Loucy (cell line): ENCODE data around the gene DUSP14.

Experiments
- H2AFZ ChIP-seq: fragments of 200-600 bp; sonication (generic); 2 replicates; pipeline ENCODE4 v1.6.0; 2016; ENCODE audit warnings: antibody characterized with exemption, mild to moderate bottlenecking, low read length, moderate library complexity
- H3F3A ChIP-seq: fragments of 200-600 bp; 2 replicates; pipeline ENCODE4 v1.6.0; 2016; ENCODE audit warnings: antibody characterized with exemption, low read depth, mild to moderate bottlenecking
- H3K27me3 ChIP-seq: fragments of 200-600 bp; sonication (generic); 2 replicates; pipeline ENCODE4 v1.6.1; 2014; ENCODE audit warnings: low read length, mild to moderate bottlenecking; ENCODE audit not compliant: insufficient read depth, poor library complexity, severe bottlenecking
- H3K36me3 ChIP-seq: fragments of 200-600 bp; sonication (generic); 2 replicates; pipeline ENCODE4 v1.6.1; 2016; ENCODE audit warnings: low read length; ENCODE audit not compliant: insufficient read depth
- H3K4me1 ChIP-seq: fragments of 200-600 bp; sonication (generic); 2 replicates; pipeline ENCODE4 v1.5.1; 2014; ENCODE audit warnings: low read length, mild to moderate bottlenecking; ENCODE audit not compliant: insufficient read depth, poor library complexity, severe bottlenecking
- H3K4me2 ChIP-seq: fragments of 200-600 bp; sonication (generic); 2 replicates; pipeline ENCODE4 v1.6.0; 2014; ENCODE audit warnings: antibody characterized with exemption, low read length, low read depth, mild to moderate bottlenecking; ENCODE audit not compliant: poor library complexity, severe bottlenecking
- H3K4me3 ChIP-seq: fragments of 200-600 bp; sonication (generic); 2 replicates; pipeline ENCODE4 v1.5.1; 2014; ENCODE audit warnings: low read length, mild to moderate bottlenecking, mixed read lengths; ENCODE audit not compliant: poor library complexity, severe bottlenecking
- H3K79me2 ChIP-seq: fragments of 200-600 bp; sonication (generic); 2 replicates; pipeline ENCODE4 v1.6.1; 2014; ENCODE audit warnings: low read length; ENCODE audit not compliant: insufficient read depth
- H3K9ac ChIP-seq: fragments of 200-600 bp; sonication (generic); 2 replicates; pipeline ENCODE4 v1.6.0; 2014; ENCODE audit warnings: mild to moderate bottlenecking, low read depth, low read length, moderate library complexity; ENCODE audit not compliant: poor library complexity, severe bottlenecking
- H3K9me2 ChIP-seq: fragments of 200-600 bp; sonication (generic); replicated peaks from 2 replicates; pipeline ENCODE4 v1.6.1; 2016; ENCODE audit warnings: low read depth, low read length, mixed read lengths
- H3K9me3 ChIP-seq: fragments of 200-600 bp; sonication (generic); 2 replicates; pipeline ENCODE4 v1.6.1; 2014; ENCODE audit warnings: mild to moderate bottlenecking, antibody characterized with exemption, low read length, low read depth; ENCODE audit not compliant: insufficient read depth
- H4K20me1 ChIP-seq: fragments of 200-600 bp; sonication (generic); 2 replicates; pipeline ENCODE4 v1.6.0; 2014; ENCODE audit warnings: antibody characterized with exemption, low read length, mild to moderate bottlenecking; ENCODE audit not compliant: insufficient read depth, poor library complexity, severe bottlenecking
- CTCF ChIP-seq: fragments of 200-600 bp; sonication (generic); conservative IDR thresholded peaks from 2 replicates; pipeline ENCODE4 v1.5.1; 2014; ENCODE audit warnings: mild to moderate bottlenecking, antibody characterized with exemption, low read length
- EZH2phosphoT487 ChIP-seq: fragments of 200-600 bp; IDR thresholded peaks from 2 replicates; pipeline ENCODE4 v1.6.1; 2018; ENCODE audit warnings: antibody characterized with exemption, mild to moderate bottlenecking, moderate library complexity, borderline replicate concordance

The DUSP14 gene

GRCh38 chr17:37483311-37484039 is 6.2 kb upstream of the DUSP14 start:
- no peaks in the 10 kb centered on the region for H3K9me2 ChIP-seq
- H3K36me3 ChIP-seq: peaks cover 18% of the 10 kb centered on the region; the same call in 1 of the 2 replicates
- no peak for TF ChIP-seq CTCF
- TF ChIP-seq EZH2phosphoT487: no peak
- no peak overlapping the region for H3K4me2 ChIP-seq
- H4K20me1 ChIP-seq: no peaks in the 10 kb centered on the region
- no peak overlapping the region for H2AFZ ChIP-seq
- no peaks in the 10 kb centered on the region for H3K9me3 ChIP-seq
- H3F3A ChIP-seq: 0 out of 2 replicates have a peak, but pooled peaks cover 3% of the 10 kb centered on the region
- H3K4me3 ChIP-seq: no peak overlapping the region
- no peaks in the 10 kb centered on the region for H3K79me2 ChIP-seq
- H3K27me3 ChIP-seq: no peaks in the 10 kb centered on the region
- peaks cover 5% of the 10 kb centered on the region for H3K4me1 ChIP-seq
- H3K9ac ChIP-seq: no peak overlapping the region

DNA sequence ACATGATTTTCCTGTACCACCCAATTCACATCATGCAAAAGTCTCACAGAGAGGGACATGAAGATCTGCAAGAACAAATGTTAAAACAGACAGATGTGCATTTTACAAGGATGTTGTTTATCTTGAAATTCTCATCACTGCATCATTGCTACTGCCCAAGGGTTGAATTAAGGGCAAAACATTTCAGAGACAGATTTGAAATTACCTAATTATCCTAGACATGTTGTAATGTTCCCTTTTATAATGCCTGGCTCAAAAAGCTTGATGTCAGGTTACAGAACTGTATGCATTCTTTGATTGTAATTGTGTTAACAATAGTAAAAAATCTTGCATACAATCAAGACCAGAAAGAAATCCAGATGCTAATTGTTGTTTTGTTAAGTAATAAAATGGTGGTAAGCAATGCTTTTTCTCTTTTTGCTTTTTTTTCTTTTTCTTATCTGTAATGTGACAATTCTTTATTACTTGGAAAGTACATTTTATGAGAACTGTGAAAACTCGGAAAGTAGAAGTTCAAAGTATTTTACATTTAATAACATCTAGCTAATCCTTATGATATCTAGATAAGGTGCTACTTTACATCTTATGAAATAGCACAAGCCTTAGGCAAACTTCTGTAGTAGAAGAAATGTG is 3.6 kb upstream of the DUSP14 start:
- Histone ChIP-seq H3K36me3 (no peaks in the 10 kb centered on the region), H3F3A (0 out of 2 replicates have a peak, but pooled peaks cover 3% of the 10 kb centered on the region), H3K9me2 (no peaks in the 10 kb centered on the region), H3K9me3 (no peaks in the 10 kb centered on the region), H3K4me1 (peaks cover 15% of the 10 kb centered on the region), H3K79me2 (peaks cover 7% of the 10 kb centered on the region), H3K4me3 (no peak overlapping the region), H4K20me1 (peaks cover 6% of the 10 kb centered on the region), H3K27me3 (no peaks in the 10 kb centered on the region), H3K9ac (no peak overlapping the region), H2AFZ (no peak overlapping the region), H3K4me2 (no peak overlapping the region)
- TF ChIP-seq EZH2phosphoT487: no peak
- TF ChIP-seq CTCF: no peak

DNA sequence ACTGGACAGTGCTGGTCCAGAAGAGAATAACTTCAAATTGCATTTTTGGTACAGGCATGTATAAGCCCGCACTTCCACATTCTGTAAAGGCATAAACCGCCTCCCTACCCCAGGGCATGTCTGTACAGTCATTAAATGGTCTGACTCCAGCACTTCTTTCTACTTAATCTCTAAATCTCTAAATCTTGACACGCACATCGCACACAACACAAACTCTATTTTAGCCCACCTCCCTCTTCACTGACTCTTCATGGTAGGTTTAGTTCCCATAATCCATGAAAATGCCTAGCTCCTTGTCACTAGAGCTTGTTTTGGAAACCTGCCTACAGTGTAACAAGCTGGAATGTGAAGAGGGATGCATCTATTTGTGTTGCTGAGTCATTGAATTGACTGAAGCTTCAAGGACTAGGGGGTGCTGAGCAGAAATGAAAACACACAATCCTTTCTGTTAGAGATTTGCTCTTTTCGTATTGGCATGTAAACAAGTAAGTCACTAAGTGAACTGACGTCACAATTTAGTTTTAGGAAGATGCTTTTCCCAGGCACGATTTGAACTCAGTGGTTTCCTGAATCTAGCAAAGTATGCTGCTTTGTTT is 1.6 kb upstream of the DUSP14 start:
- H3K4me2 ChIP-seq: peak overlapping the region; percentile 98
- H3K9ac ChIP-seq: peak overlapping the region; percentile 85
- peaks cover 31% of the 10 kb centered on the region for H3K4me1 ChIP-seq
- peaks cover 28% of the 10 kb centered on the region for H3K79me2 ChIP-seq
- 0 out of 2 replicates have a peak, but pooled peaks cover 3% of the 10 kb centered on the region for H3F3A ChIP-seq
- no peaks in the 10 kb centered on the region for H3K36me3 ChIP-seq
- H2AFZ ChIP-seq: peak overlapping the region; percentile 99
- peak overlapping the region; percentile 93 for H3K4me3 ChIP-seq
- no peaks in the 10 kb centered on the region for H3K27me3 ChIP-seq
- TF ChIP-seq CTCF (no peak), EZH2phosphoT487 (no peak)
- H3K9me2 ChIP-seq: no peaks in the 10 kb centered on the region
- H4K20me1 ChIP-seq: peaks cover 21% of the 10 kb centered on the region
- H3K9me3 ChIP-seq: no peaks in the 10 kb centered on the region
